Kidney epithelial cell (primary cell): ENCODE data around the gene TSHZ2. TPM values are rescaled to one million over a fixed set of nuclear protein-coding genes. Genes with fewer than 3 reads are reported as not detected.
"Not testable (repeated sequence)": the region's sequence is repeated elsewhere in the genome, so short reads cannot be mapped to it uniquely, and the experiment has no call there.

ENCODE experiments used
- DNase-seq: peaks from one replicate; pipeline ENCODE4 v3.0.0-alpha.2; 2010; ENCODE audit warnings: low read depth
- H3K27me3 ChIP-seq: 2 replicates; pipeline ENCODE4 v1.6.0; 2011; ENCODE audit warnings: low read length; ENCODE audit not compliant: control insufficient read depth, insufficient read depth
- H3K36me3 ChIP-seq: 2 replicates; pipeline ENCODE4 v1.5.1; 2011; ENCODE audit warnings: low read length; ENCODE audit not compliant: control insufficient read depth, insufficient read depth
- H3K4me3 ChIP-seq: 2 replicates; pipeline ENCODE4 v1.5.1; 2011; ENCODE audit warnings: low read depth, mild to moderate bottlenecking, control low read depth, low read length
- CTCF ChIP-seq: IDR thresholded peaks from 2 replicates; pipeline ENCODE4 v1.5.1; 2011; ENCODE audit warnings: mild to moderate bottlenecking, moderate library complexity, low read length, control low read depth, inconsistent platforms; ENCODE audit not compliant: insufficient read depth, poor library complexity, severe bottlenecking
- total RNA-seq: library from RNA; depleted of rRNA; stranded (reverse); fragments of >200 nt; gene quantifications from 2 replicates; pipeline ENCODE4 v1.2.3, GENCODE V29; 2015

Gene TSHZ2
- total RNA-seq, 1 donor from 2014 or later = 1.0 TPM

- no peaks in the 10 kb centered on the region for H3K36me3 ChIP-seq
- H3K4me3 ChIP-seq = no peak overlapping the region
- H3K27me3 ChIP-seq = no peaks in the 10 kb centered on the region
- no peak for DNase-seq
- TF ChIP-seq CTCF = no peak
These were observed 545.0 kb downstream of the TSHZ2 start for GRCh38 chr20:53517146-53517545.

GRCh38 chr20:53521421-53521820 is 549.3 kb downstream of the TSHZ2 start:
- H3K27me3 ChIP-seq, H3K36me3 ChIP-seq, H3K4me3 ChIP-seq, DNase-seq: not testable (repeated sequence)

DNA sequence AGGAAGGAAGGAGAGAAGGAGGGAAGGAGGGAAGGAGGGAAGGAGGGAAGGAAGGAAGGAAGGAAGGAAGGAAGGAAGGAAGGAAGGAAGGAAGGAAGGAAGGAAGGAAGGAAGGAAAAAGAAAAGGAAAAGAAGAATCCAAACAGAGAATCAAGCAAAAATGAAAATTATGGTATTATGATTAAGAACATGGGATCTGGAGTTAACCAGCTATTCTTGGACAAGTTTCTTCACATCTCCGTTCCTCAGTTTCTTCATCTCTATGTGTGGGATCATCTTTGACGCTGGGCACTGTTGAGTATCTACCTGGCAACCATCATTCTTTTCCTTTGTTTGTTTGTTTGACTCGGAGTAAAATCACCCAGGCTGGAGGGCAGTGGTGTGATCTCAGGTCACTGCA is 549.9 kb downstream of the TSHZ2 start:
- Histone ChIP-seq H3K4me3 (no peak overlapping the region), H3K36me3 (no peaks in the 10 kb centered on the region), H3K27me3 (no peaks in the 10 kb centered on the region)
- no peak for TF ChIP-seq CTCF
- DNase-seq = no peak

GRCh38 chr20:53522696-53523095 is 550.5 kb downstream of the TSHZ2 start:
- no peak for TF ChIP-seq CTCF
- no peak for DNase-seq
- Histone ChIP-seq H3K36me3 (no peaks in the 10 kb centered on the region), H3K27me3 (no peaks in the 10 kb centered on the region), H3K4me3 (no peak overlapping the region)

- H3K27me3 ChIP-seq, H3K36me3 ChIP-seq, DNase-seq, H3K4me3 ChIP-seq: not testable (repeated sequence)
These were observed 551.5 kb downstream of the TSHZ2 start for GRCh38 chr20:53523615-53524014.

DNA sequence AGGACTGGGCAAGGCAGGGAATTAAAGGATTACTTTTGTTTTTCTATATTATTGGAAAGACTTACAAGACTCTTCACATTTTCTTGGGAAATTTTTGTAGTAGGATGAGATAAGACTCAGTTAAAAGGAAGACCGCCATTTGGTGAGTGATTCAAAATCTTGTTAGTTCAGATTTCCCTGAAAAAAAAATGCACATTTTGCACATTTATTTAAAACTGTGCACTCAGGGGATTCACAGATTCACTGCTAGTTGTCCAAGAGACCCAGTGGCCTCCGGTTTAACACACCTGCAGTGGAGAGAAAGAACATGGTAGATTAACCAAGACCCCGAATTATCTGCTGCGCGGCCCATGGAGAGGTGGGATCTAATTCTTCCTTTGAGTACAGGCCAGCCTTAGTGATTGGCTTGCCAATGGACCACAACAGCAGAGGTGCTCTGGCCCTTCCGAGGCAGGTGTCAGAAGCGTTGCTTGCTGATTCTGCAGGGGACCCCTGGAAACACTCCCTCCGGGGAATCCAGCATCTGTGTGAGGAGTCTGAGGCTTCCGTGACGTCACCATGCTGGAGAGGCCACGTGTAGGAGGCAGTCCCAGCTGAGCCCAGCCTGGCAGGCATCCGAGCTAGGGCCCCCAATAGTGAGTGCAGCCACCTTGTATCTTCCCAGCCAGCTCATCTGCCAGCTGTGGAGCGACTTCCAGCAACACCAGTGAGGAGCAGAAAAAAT is 552.6 kb downstream of the TSHZ2 start:
- Histone ChIP-seq H3K36me3 (no peaks in the 10 kb centered on the region), H3K4me3 (no peak overlapping the region), H3K27me3 (no peaks in the 10 kb centered on the region)
- TF ChIP-seq CTCF = no peak
- no peak for DNase-seq

DNA sequence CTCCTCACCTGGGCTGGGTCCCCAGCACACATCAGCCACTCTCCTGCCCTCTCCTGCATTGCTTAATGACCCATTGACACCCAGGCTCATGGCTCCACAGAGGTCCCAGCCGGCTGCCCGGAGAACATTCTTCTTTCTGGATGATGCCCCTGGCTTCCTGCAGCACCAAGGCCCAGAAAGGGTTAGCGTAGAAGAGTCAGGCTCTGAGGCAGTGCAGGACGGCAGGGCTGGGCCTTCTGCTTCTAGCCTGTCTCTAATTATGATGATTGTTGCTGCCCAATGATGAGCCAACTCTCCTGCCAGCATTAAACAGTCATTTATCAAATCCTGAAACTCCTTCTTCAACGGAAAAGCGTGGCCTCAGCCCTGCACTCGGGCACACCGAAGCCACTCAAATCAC is 555.0 kb downstream of the TSHZ2 start:
- no peak overlapping the region for H3K4me3 ChIP-seq
- no peak for TF ChIP-seq CTCF
- DNase-seq = no peak
- no peaks in the 10 kb centered on the region for H3K36me3 ChIP-seq
- no peaks in the 10 kb centered on the region for H3K27me3 ChIP-seq
